ENCODE results near the gene SIK2. TPM values are rescaled to one million over a fixed set of nuclear protein-coding genes. Genes with fewer than 3 reads are reported as not detected.
A peak's percentile ranks its signal among the peaks of the same experiment; 100 is the strongest.

The SIK2 gene
- total and polyA plus RNA-seq, 4 experiments from 2014 or later = 0.04 to 13.8 (median 6.6) TPM

DNA sequence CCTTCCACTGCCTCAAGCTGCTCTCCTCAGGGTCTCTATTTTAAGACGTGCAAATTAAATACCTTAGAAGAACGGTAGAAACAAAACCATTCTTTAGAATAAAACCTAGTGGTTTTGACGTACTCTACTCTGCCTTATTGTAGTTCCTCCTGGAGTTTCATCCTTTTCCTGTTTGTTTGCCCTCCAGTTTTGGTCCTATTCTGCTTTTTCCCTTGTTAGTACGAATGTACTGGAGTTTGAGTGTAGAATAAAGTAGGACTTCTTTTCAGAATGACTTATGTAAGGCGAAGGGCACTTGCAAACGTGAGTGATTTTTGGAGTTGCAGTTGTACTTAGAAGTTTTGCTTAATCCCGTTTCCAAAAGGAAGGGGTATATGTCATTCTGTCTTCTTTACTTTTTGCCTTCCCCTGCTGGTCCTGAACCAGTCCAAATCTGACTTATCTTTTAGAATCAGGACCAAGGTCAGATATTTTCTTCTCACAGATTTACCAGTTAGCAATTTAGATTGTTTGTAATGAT lies 1.4 kb downstream of the SIK2 start:
- peak overlapping the region; percentile 90 to 99 (median 94) for H3K4me3 Mint-ChIP-seq
- H3K9me3 Mint-ChIP-seq = no peaks in the 10 kb centered on the region
- no peaks in the 10 kb centered on the region for H3K27me3 Mint-ChIP-seq
- H3K4me3 ChIP-seq (ENCODE audit: low read length in 2 of 2) = peak overlapping the region in 1 of 2 donors; percentile 75
- H3K9me3 ChIP-seq (ENCODE audit: control insufficient read depth in 1 of 2, low read length in 2 of 2) = no peaks in the 10 kb centered on the region
- CTCF ChIA-PET (ENCODE audit: partially characterized antibody) = interaction anchor here (0.7 to 4.3 kb wide), 26 partner anchors 8 to 323 kb away, joined by 3 to 50 read pairs (median 4); partner anchors contain the start of gene PPP2R1B
- H3K27me3 ChIP-seq (ENCODE audit: insufficient read depth, low read length) = no peaks in the 10 kb centered on the region
- intact Hi-C loops (cut with micrococcal nuclease) = loop anchor here (2.0 to 10.0 kb wide), 4 partner anchors 275 to 689 kb away; partner anchors contain the start of genes CFAP68, DLAT and FDXACB1
- POLR2A ChIA-PET (ENCODE audit: partially characterized antibody) = interaction anchor here (1.9 to 3.6 kb wide), 2 partner anchors 161 to 163 kb away, joined by 9 to 16 read pairs; partner anchors contain the start of gene PPP2R1B
- peak in 2 of 5 donors; percentile 2 to 29 for DNase-seq
- peaks cover 0 to 7% of the 10 kb centered on the region in 2 donors for H3K36me3 Mint-ChIP-seq
- H3K36me3 ChIP-seq (ENCODE audit: insufficient read depth, low read length) = no peaks in the 10 kb centered on the region
- H3K4me1 Mint-ChIP-seq = peaks cover 13 to 35% (median 19%) of the 10 kb centered on the region in 4 donors
- H3K27ac Mint-ChIP-seq = peak overlapping the region; percentile 83 to 99 (median 97)
- peaks cover 24% of the 10 kb centered on the region for H3K4me1 ChIP-seq (ENCODE audit: insufficient read depth, low read length)
- H3K27ac ChIP-seq (ENCODE audit: low read depth, low read length) = peak overlapping the region; percentile 85

- H3K4me1 ChIP-seq (ENCODE audit: insufficient read depth, low read length) = peaks cover 24% of the 10 kb centered on the region
- Mint-ChIP-seq H3K4me1 (peaks cover 13 to 33% (median 19%) of the 10 kb centered on the region in 4 donors), H3K9me3 (no peaks in the 10 kb centered on the region), H3K27ac (peak overlapping the region in 4 of 7 donors; percentile 0 to 83 (median 66)), H3K27me3 (no peaks in the 10 kb centered on the region), H3K4me3 (peak overlapping the region in 6 of 8 donors; percentile 0 to 98 (median 70)), H3K36me3 (peaks cover 0 to 7% of the 10 kb centered on the region in 2 donors)
- intact Hi-C loops (cut with micrococcal nuclease) = loop anchor here (5.0 to 10.0 kb wide), 3 partner anchors 323 to 688 kb away; partner anchors contain the start of gene DLAT
- no peak overlapping the region for H3K27ac ChIP-seq (ENCODE audit: low read depth, low read length)
- ChIA-PET POLR2A (ENCODE audit: partially characterized antibody) (interaction anchor here (0.7 to 3.6 kb wide), 2 partner anchors 161 to 162 kb away, joined by 3 to 16 read pairs; partner anchors contain the start of gene PPP2R1B), CTCF (ENCODE audit: partially characterized antibody) (interaction anchor here (0.6 to 4.3 kb wide), 31 partner anchors 9 to 325 kb away, joined by 3 to 50 read pairs (median 4); partner anchors contain the start of gene PPP2R1B)
- no peaks in the 10 kb centered on the region for H3K27me3 ChIP-seq (ENCODE audit: insufficient read depth, low read length)
- DNase-seq = peak in 4 of 5 donors; percentile 39 to 55 (median 44)
- H3K9me3 ChIP-seq (ENCODE audit: control insufficient read depth in 1 of 2, low read length in 2 of 2) = no peaks in the 10 kb centered on the region
- H3K4me3 ChIP-seq (ENCODE audit: low read length in 2 of 2) = no peak overlapping the region
- no peaks in the 10 kb centered on the region for H3K36me3 ChIP-seq (ENCODE audit: insufficient read depth, low read length)
Observed at GRCh38 chr11:111604392-111605009, 2.3 kb downstream of the SIK2 start.

DNA sequence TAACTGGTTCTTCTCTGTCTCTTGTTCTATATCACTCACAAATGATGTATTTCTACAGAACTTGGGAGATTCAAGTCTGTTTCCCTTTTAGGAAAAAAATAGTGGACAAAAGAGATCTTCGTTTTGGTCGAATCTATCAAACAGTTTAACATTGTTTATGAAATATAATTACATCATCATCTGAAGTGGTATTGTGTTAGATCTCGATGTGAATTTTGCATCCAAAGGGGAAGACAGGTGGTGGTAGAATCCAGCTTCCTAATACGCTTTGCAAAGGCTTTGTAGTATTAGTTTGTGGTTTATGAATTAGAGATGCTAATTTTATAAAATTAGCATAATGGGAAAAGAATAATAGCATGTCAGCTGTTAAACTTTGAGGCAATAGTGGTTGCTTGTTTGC lies 3.4 kb downstream of the SIK2 start:
- H3K27me3 Mint-ChIP-seq = no peaks in the 10 kb centered on the region
- Histone ChIP-seq H3K27ac (ENCODE audit: low read depth, low read length) (no peak overlapping the region), H3K9me3 (ENCODE audit: control insufficient read depth in 1 of 2, low read length in 2 of 2) (no peaks in the 10 kb centered on the region), H3K4me3 (ENCODE audit: low read length in 2 of 2) (no peak overlapping the region), H3K27me3 (ENCODE audit: insufficient read depth, low read length) (no peaks in the 10 kb centered on the region), H3K36me3 (ENCODE audit: insufficient read depth, low read length) (no peaks in the 10 kb centered on the region), H3K4me1 (ENCODE audit: insufficient read depth, low read length) (peaks cover 24% of the 10 kb centered on the region)
- no peak for DNase-seq
- no peak overlapping the region for H3K27ac Mint-ChIP-seq
- no peak overlapping the region for H3K4me3 Mint-ChIP-seq
- ChIA-PET POLR2A (ENCODE audit: partially characterized antibody) (no interaction called here), CTCF (ENCODE audit: partially characterized antibody) (interaction anchor here (1.2 kb wide), 1 partner anchor 171 kb away, joined by 3 read pairs; no protein-coding TSS in a partner anchor)
- H3K4me1 Mint-ChIP-seq = peaks cover 13 to 33% (median 19%) of the 10 kb centered on the region in 4 donors
- peaks cover 0 to 7% of the 10 kb centered on the region in 2 donors for H3K36me3 Mint-ChIP-seq
- intact Hi-C loops (cut with micrococcal nuclease) = loop anchor here (10.0 kb wide), 1 partner anchor 419 kb away; the partner anchor contains the start of gene DLAT
- no peaks in the 10 kb centered on the region for H3K9me3 Mint-ChIP-seq

GRCh38 chr11:111606986-111607385 lies 4.7 kb downstream of the SIK2 start:
- intact Hi-C loops (cut with micrococcal nuclease) = loop anchor here (10.0 kb wide), 1 partner anchor 418 kb away; the partner anchor contains the start of gene DLAT
- H3K9me3 Mint-ChIP-seq = no peaks in the 10 kb centered on the region
- POLR2A ChIA-PET (ENCODE audit: partially characterized antibody) = no interaction called here
- Histone ChIP-seq H3K27ac (ENCODE audit: low read depth, low read length) (no peak overlapping the region), H3K4me3 (ENCODE audit: low read length in 2 of 2) (no peak overlapping the region), H3K4me1 (ENCODE audit: insufficient read depth, low read length) (peaks cover 18% of the 10 kb centered on the region), H3K27me3 (ENCODE audit: insufficient read depth, low read length) (no peaks in the 10 kb centered on the region), H3K9me3 (ENCODE audit: control insufficient read depth in 1 of 2, low read length in 2 of 2) (no peaks in the 10 kb centered on the region), H3K36me3 (ENCODE audit: insufficient read depth, low read length) (no peaks in the 10 kb centered on the region)
- no peak overlapping the region for H3K27ac Mint-ChIP-seq
- DNase-seq = no peak
- CTCF ChIA-PET (ENCODE audit: partially characterized antibody) = interaction anchor here (1.2 kb wide), 1 partner anchor 170 kb away, joined by 3 read pairs; no protein-coding TSS in a partner anchor
- H3K27me3 Mint-ChIP-seq = no peaks in the 10 kb centered on the region
- H3K4me3 Mint-ChIP-seq = no peak overlapping the region
- H3K36me3 Mint-ChIP-seq = peaks cover 0 to 4% of the 10 kb centered on the region in 2 donors
- peaks cover 13 to 26% (median 17%) of the 10 kb centered on the region in 4 donors for H3K4me1 Mint-ChIP-seq

DNA sequence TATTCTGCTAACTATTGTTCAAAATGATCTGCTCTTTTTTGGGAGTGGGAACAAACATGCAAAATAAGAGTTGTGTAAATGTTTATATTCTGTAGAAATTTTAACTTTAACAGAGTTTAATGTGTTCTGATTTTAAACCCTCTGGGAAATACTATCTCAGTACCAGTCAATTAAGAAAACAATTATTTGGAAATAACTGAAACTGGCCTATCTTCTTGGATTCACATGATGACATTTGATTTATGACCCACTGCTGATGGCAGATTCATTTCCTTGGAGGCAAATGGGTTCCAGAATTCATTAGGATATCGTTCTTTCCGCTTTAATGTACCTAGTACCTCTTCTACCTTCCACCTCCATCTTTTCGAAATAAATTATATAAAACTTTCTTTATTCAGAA lies 5.5 kb downstream of the SIK2 start:
- H3K27ac ChIP-seq (ENCODE audit: low read depth, low read length) = no peak overlapping the region
- Mint-ChIP-seq H3K36me3 (peaks cover 0 to 4% of the 10 kb centered on the region in 2 donors), H3K4me3 (no peak overlapping the region), H3K27me3 (no peaks in the 10 kb centered on the region), H3K4me1 (peaks cover 13 to 26% (median 19%) of the 10 kb centered on the region in 4 donors), H3K27ac (no peak overlapping the region), H3K9me3 (no peaks in the 10 kb centered on the region)
- H3K4me3 ChIP-seq (ENCODE audit: low read length in 2 of 2) = no peak overlapping the region
- H3K36me3 ChIP-seq (ENCODE audit: insufficient read depth, low read length) = no peaks in the 10 kb centered on the region
- H3K9me3 ChIP-seq (ENCODE audit: control insufficient read depth in 1 of 2, low read length in 2 of 2) = no peaks in the 10 kb centered on the region
- intact Hi-C loops (cut with micrococcal nuclease) = loop anchor here (10.0 kb wide), 1 partner anchor 417 kb away; the partner anchor contains the start of gene DLAT
- peaks cover 18% of the 10 kb centered on the region for H3K4me1 ChIP-seq (ENCODE audit: insufficient read depth, low read length)
- POLR2A ChIA-PET (ENCODE audit: partially characterized antibody) = no interaction called here
- H3K27me3 ChIP-seq (ENCODE audit: insufficient read depth, low read length) = no peaks in the 10 kb centered on the region
- no peak for DNase-seq
- CTCF ChIA-PET (ENCODE audit: partially characterized antibody) = no interaction called here

GRCh38 chr11:111612224-111612623 lies 10.0 kb downstream of the SIK2 start:
- Mint-ChIP-seq H3K9me3 (no peaks in the 10 kb centered on the region), H3K4me1 (peaks cover 0 to 5% (median 2%) of the 10 kb centered on the region in 4 donors), H3K36me3 (peaks cover 5% of the 10 kb centered on the region in 2 donors), H3K27me3 (no peaks in the 10 kb centered on the region), H3K4me3 (no peak overlapping the region), H3K27ac (no peak overlapping the region)
- intact Hi-C loops (cut with micrococcal nuclease) = no loop called here
- POLR2A ChIA-PET (ENCODE audit: partially characterized antibody) = no interaction called here
- Histone ChIP-seq H3K27ac (ENCODE audit: low read depth, low read length) (no peak overlapping the region), H3K36me3 (ENCODE audit: insufficient read depth, low read length) (no peaks in the 10 kb centered on the region), H3K4me3 (ENCODE audit: low read length in 2 of 2) (no peak overlapping the region), H3K9me3 (ENCODE audit: control insufficient read depth in 1 of 2, low read length in 2 of 2) (no peaks in the 10 kb centered on the region), H3K27me3 (ENCODE audit: insufficient read depth, low read length) (no peaks in the 10 kb centered on the region), H3K4me1 (ENCODE audit: insufficient read depth, low read length) (no peaks in the 10 kb centered on the region)
- CTCF ChIA-PET (ENCODE audit: partially characterized antibody) = no interaction called here
- no peak for DNase-seq

GRCh38 chr11:111617286-111617685 lies 15.0 kb downstream of the SIK2 start:
- intact Hi-C loops (cut with micrococcal nuclease) = no loop called here
- H3K4me1 ChIP-seq (ENCODE audit: insufficient read depth, low read length) = no peaks in the 10 kb centered on the region
- Mint-ChIP-seq H3K27ac (no peak overlapping the region), H3K4me1 (peaks cover 0 to 2% (median 0%) of the 10 kb centered on the region in 4 donors), H3K36me3 (peaks cover 22 to 24% of the 10 kb centered on the region in 2 donors), H3K4me3 (no peak overlapping the region), H3K27me3 (no peaks in the 10 kb centered on the region), H3K9me3 (peaks cover 0 to 1% (median 0%) of the 10 kb centered on the region in 8 donors)
- H3K36me3 ChIP-seq (ENCODE audit: insufficient read depth, low read length) = peaks cover 6% of the 10 kb centered on the region
- no peaks in the 10 kb centered on the region for H3K27me3 ChIP-seq (ENCODE audit: insufficient read depth, low read length)
- ChIA-PET POLR2A (ENCODE audit: partially characterized antibody) (no interaction called here), CTCF (ENCODE audit: partially characterized antibody) (interaction anchor here (1.5 to 2.2 kb wide), 2 partner anchors 13 to 30 kb away, joined by 6 read pairs; no protein-coding TSS in a partner anchor)
- DNase-seq = no peak
- H3K27ac ChIP-seq (ENCODE audit: low read depth, low read length) = no peak overlapping the region
- no peaks in the 10 kb centered on the region for H3K9me3 ChIP-seq (ENCODE audit: control insufficient read depth in 1 of 2, low read length in 2 of 2)
- H3K4me3 ChIP-seq (ENCODE audit: low read length in 2 of 2) = no peak overlapping the region

All from CD4-positive, alpha-beta memory T cell (primary cell).